ENCODE results near the gene CHFR.
"Not testable (repeated sequence)": the region's sequence is repeated elsewhere in the genome, so short reads cannot be mapped to it uniquely, and the experiment has no call there.

CHFR gene

GRCh38 chr12:132797820-132798570, 89.4 kb downstream of the CHFR start:
- no peak overlapping the region for H3K4me3 ChIP-seq (ENCODE audit: low read length)
- no peak for TF ChIP-seq ZNF274 (IDR thresholded peaks at IDR 0.05; ENCODE audit: low read depth, low read length)

- no peak for TF ChIP-seq ZNF274 (IDR thresholded peaks at IDR 0.05; ENCODE audit: low read depth, low read length)
- H3K4me3 ChIP-seq (ENCODE audit: low read length): no peak overlapping the region
Observed at GRCh38 chr12:132795847-132796246, 91.6 kb downstream of the CHFR start.

- H3K4me3 ChIP-seq (ENCODE audit: low read length): not testable (repeated sequence)
Observed at GRCh38 chr12:132791940-132792339, 95.5 kb downstream of the CHFR start.

- no peak for TF ChIP-seq ZNF274 (IDR thresholded peaks at IDR 0.05; ENCODE audit: low read depth, low read length)
Observed at GRCh38 chr12:132789099-132789471, 98.3 kb downstream of the CHFR start.

GRCh38 chr12:132788375-132789098, 98.9 kb downstream of the CHFR start:
- no peak overlapping the region for H3K4me3 ChIP-seq (ENCODE audit: low read length)
- TF ChIP-seq ZNF274 (IDR thresholded peaks at IDR 0.05; ENCODE audit: low read depth, low read length): no peak

More at GRCh38 chr12:132789099-132789471, 98.3 kb downstream of the CHFR start:
- no peak overlapping the region for H3K4me3 ChIP-seq (ENCODE audit: low read length)

GRCh38 chr12:132787877-132788276, 99.5 kb downstream of the CHFR start:
- TF ChIP-seq ZNF274 (IDR thresholded peaks at IDR 0.05; ENCODE audit: low read depth, low read length): no peak
- no peak overlapping the region for H3K4me3 ChIP-seq (ENCODE audit: low read length)

GRCh38 chr12:132786192-132786591, 101.2 kb downstream of the CHFR start:
- no peak overlapping the region for H3K4me3 ChIP-seq (ENCODE audit: low read length)
- no peak for TF ChIP-seq ZNF274 (IDR thresholded peaks at IDR 0.05; ENCODE audit: low read depth, low read length)

- no peak overlapping the region for H3K4me3 ChIP-seq (ENCODE audit: low read length)
- no peak for TF ChIP-seq ZNF274 (IDR thresholded peaks at IDR 0.05; ENCODE audit: low read depth, low read length)
Observed at GRCh38 chr12:132784580-132784979, 102.8 kb downstream of the CHFR start.

GRCh38 chr12:132783917-132784531, 103.4 kb downstream of the CHFR start:
- no peak for TF ChIP-seq ZNF274 (IDR thresholded peaks at IDR 0.05; ENCODE audit: low read depth, low read length)
- no peak overlapping the region for H3K4me3 ChIP-seq (ENCODE audit: low read length)

All from GM08714 (cell line).